HG02571 (cell line): ENCODE measurements around the gene PPARA.

Experiments used
- ATAC-seq: cut with Tn5 transposase; IDR thresholded peaks from one replicate; pipeline ENCODE4 v1.9.1; 2021; ENCODE audit warnings: mild to moderate bottlenecking, moderate library complexity; ENCODE audit not compliant: unreplicated experiment

Gene PPARA

DNA sequence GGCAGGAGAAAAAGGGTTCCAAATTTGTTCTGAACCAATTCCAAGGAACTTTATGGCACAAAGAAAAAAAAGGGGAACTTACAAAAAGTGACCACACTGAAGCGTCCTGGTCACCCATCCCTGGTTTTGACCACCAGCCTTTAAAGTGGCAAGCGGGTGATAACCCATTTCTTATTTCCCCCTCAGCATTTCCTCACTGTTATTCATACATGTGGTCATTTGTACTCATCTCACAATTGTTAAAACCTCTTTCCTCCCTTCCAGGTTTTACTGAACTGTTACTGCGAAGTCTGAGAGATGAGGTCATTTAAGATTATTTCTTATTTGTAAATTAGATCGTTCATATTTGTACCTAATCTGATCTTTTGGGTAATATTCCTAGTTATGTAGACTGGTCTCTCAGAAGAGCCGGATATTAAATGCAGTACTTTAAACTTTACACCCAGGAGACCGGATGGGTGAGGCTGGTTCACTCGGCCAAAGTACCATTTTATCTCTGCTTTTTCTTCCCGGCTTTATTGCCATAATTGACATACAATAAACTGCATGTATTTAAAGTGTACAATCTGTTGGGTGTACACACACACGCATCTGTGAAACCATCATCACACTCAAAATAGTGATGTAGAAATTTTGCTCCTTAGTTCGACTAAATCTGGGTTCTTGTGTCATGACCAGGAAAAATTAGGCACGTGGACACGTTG is 52.7 kb downstream of the PPARA start:
- no peak for ATAC-seq

DNA sequence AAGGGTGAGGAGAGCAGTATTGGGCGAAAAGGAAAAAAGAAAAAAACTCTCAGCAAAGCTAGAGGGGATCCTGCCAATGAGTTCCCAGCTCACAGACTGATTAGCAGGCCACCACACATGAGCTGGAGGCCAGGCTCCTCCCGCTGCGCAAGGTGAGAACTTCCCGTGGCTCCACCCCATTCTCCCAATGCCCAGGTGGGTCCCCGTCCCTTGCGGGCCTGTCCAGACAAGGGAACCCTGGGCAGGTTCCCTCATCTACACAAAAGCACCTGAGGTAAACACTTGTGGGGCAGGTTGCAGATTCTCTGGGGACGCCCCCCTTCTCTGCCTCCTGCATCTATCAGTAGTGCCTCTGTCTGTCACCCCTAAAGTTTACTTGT is 53.3 kb downstream of the PPARA start:
- ATAC-seq: no peak

DNA sequence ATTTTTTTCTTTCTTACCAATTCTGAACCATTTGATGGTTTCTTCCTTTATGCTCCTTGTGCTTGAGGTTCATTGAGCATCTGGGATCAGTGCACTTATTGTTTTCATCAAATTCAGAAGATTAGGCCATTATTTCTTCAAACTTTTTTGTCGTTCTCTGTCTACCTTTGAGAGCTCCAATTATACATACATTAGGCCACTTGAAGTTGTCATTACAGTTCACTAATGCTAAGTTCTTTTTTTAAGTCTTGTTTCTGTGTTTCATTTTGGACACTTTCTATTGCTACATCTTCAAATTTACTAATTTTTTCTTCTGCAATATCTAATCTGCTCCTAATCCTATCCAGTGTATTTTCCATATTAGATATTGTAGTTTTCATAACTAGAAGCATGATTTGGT is 58.9 kb downstream of the PPARA start:
- no peak for ATAC-seq

DNA sequence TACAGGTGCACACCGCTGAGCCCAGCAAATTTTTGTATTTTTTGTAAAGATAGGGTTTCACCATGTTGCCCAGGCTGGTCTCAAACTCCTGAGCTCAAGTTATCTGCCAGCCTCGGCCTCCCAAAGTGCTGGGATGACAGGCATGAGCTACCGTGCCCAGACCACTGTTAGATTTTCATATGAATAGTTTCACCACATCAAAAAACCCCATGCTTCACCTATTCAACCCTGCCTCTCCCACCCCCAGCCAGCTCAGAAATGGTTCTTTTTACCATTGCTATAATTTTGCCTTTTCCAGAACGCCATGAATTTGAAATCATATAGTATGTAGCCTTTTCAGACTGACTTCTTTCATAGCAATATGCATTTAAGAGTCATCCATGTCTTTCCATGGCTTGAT is 61.9 kb downstream of the PPARA start:
- ATAC-seq: no peak

GRCh38 chr22:46213052-46213451 is 62.7 kb downstream of the PPARA start:
- ATAC-seq: no peak

DNA sequence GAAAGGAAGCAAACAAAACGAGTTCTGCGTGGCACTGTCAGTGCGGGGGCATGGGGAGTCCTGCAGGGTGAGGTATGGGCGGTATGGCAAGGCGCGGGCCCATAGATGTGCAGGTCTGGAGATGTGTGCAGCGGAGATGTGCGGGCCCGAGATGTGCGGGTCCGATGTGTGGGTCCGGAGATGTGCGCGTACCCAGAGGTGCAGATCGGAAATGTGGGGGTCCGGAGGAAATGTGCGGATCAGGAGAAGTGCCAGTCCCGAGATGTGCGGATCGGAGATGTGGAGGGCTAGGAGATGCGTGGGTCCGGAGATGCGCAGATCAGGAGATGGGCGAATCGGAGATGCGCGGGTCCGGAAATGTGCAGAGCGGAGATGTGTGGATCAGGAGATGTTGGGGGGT is 63.8 kb downstream of the PPARA start:
- ATAC-seq: no peak

GRCh38 chr22:46214616-46215015 is 64.3 kb downstream of the PPARA start:
- no peak for ATAC-seq

DNA sequence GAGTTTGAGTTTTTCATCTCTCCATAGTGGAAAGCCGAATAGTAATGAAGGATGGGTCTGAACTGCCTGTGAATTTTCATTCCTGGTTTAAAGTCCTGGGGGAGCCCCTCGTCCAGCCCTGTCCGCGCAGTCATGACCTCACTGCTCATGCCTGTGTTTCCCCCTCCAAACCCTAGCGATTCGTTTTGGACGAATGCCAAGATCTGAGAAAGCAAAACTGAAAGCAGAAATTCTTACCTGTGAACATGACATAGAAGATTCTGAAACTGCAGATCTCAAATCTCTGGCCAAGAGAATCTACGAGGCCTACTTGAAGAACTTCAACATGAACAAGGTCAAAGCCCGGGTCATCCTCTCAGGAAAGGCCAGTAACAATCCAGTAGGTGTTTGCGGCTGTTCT is 69.3 kb downstream of the PPARA start:
- ATAC-seq: no peak

GRCh38 chr22:46220921-46221320 is 70.6 kb downstream of the PPARA start:
- no peak for ATAC-seq

- ATAC-seq: no peak
Measured at GRCh38 chr22:46224044-46224897, 73.9 kb downstream of the PPARA start.

DNA sequence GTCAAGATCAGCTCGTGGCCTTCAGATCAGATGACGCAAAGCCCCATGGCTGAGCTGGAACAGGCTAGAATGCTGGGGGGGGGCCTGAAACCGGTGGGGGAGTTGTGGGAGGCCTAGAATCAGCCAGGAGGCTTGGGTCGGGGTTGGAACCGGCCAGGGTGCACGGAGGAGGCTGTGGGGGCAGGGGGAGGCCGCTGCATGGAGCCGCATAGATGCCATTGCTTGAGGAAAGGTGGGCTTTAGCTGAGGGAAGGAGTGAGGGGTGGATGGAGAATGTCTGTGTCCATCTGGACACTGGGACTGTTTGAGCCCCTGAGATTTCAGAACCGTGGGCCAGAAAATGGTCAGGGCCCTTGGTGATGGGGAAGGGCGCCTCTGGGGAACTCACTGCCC is 74.6 kb downstream of the PPARA start:
- no peak for ATAC-seq

GRCh38 chr22:46225631-46226030 is 75.3 kb downstream of the PPARA start:
- ATAC-seq: no peak

DNA sequence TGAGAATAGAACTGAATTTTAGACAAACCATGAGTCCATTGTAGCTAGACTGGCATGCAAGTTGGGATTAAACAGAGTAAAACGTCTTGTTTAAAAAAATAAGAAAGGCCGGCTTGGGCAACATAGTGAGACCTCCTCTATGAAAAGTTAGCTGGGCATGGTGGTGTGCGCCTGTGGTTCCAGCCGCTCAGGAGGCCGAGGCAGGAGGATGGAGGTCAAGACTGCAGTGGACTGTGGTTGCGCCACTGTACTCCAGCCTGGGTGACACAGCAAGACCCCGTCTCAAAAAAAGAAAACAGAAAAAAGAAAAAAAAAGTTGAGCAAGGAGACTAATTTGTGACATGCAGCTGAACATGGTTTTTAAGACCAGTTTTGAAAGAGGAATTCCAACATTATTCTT is 76.3 kb downstream of the PPARA start:
- no peak for ATAC-seq

DNA sequence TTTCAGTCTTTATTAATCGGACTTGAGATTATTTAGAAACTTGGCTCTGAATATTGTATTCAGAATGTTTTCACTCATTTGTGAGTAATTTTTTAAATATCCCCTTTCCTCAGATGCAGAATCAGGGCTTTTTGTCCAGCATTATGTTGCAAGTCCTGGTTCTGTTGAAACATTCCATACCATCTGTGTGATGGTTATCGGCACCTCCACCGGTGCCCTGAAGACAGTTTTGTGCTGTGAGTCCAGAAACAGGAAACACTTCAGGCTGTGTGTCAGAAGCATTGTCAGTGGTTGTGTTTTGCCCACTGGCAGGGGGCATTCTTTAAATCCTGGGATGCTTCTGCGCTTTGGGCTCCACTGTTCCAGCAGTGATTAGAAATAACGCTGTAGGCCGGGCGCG is 79.4 kb downstream of the PPARA start:
- ATAC-seq: no peak

- no peak for ATAC-seq
Measured at GRCh38 chr22:46230262-46230901, 80.1 kb downstream of the PPARA start.

DNA sequence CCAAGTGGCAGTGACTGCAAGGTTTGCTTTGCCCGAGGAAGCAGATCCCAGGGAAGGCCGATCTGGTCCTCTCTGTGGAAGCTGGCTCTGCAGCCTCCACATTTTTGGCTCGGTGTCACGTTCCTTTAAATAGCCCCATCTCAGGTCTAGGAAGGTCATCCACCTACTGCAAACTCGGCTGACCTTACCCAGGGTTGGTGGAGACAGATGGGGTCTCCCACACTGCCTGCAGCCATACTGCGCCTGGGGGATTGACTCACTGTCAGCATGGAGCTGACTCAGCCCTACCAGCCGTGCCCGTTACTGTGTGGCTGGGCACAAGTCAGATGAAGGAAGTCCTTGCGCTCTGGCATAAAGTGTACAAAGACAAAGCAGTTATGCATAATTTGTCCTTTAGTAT is 82.9 kb downstream of the PPARA start:
- no peak for ATAC-seq

DNA sequence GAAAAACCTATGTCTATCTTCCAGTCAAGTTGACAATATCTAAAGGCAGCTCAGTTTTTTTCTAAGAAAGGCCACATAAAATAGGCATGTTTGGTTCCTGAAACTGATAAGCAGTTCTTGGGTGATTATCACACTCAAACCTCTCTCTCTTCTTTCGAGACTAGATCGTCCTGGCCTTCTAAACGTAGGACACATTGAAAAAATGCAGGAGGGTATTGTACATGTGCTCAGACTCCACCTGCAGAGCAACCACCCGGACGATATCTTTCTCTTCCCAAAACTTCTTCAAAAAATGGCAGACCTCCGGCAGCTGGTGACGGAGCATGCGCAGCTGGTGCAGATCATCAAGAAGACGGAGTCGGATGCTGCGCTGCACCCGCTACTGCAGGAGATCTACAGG is 84.6 kb downstream of the PPARA start:
- no peak for ATAC-seq

DNA sequence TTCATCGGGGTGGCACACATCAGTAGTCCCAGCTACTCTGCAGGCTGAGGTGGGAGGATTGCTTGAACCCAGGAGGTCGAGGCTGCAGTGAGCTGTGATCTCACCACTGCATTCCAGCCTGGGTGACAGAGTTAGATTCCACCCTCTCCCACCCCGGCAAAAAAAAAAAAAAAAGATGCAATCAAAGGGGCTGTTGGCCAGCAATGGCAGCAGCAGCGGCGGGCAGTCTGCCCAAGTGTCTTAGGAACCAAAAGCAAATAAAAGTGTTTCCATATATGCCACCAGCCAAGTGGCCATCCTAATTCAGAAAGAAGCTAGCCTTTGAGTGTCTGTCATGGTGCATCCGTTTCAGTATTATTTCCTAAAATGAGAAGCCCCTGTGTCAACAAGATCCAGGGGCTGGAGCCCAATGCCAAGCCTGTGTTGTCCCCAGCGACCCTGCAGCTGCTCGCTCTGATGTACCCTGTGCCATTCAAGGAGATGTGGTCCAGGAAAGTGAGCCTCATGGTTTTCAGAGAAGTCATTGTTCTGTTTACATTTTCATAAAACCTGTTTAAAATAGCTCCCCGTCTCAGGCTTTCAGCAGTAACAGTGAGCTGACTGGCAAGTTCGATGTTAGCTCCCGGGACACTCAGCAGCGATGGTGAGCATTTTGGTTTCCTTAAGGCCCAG is 87.3 kb downstream of the PPARA start:
- ATAC-seq: no peak

- ATAC-seq: no peak
Measured at GRCh38 chr22:46238541-46238940, 88.2 kb downstream of the PPARA start.

- no peak for ATAC-seq
Measured at GRCh38 chr22:46239261-46240048, 89.1 kb downstream of the PPARA start.

DNA sequence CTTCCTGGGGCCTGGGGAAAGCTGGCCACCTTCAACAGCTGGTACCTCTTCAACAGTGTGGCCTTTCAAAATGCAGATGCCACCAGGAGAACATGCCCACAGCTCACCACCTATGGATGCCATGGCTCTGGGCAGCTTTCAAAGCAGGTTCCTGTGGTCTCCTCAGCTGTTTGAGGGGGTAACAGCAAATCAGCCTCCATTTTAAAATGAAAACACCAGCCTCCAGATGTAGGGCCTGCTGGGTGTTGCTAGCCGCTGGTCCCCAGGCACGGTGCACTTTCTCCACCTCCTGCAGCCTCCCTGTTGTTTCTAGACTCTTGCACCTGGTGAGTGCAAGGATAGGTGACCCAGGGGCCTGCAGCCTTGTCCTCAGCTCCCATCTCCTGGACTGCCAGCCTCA is 89.7 kb downstream of the PPARA start:
- ATAC-seq: no peak
